Inferior parietal cortex (tissue), 1 donor: ENCODE results near the gene DPRX.

ENCODE experiments used
- DNase-seq: peaks from one replicate; pipeline ENCODE4 v3.0.0-alpha.2; 2016; ENCODE audit errors: extremely low spot score

DPRX gene

GRCh38 chr19:53631949-53632407 is at the start of gene DPRX:
Gene DPRX, plus strand, starts transcription at chr19:53631999. Its CDS starts 108 bp downstream, at chr19:53632107.
- DNase-seq: no peak

GRCh38 chr19:53583181-53583580 is 48.6 kb upstream of the DPRX start:
- DNase-seq: no peak

GRCh38 chr19:53586277-53586691 is 45.5 kb upstream of the DPRX start:
- no peak for DNase-seq

DNA sequence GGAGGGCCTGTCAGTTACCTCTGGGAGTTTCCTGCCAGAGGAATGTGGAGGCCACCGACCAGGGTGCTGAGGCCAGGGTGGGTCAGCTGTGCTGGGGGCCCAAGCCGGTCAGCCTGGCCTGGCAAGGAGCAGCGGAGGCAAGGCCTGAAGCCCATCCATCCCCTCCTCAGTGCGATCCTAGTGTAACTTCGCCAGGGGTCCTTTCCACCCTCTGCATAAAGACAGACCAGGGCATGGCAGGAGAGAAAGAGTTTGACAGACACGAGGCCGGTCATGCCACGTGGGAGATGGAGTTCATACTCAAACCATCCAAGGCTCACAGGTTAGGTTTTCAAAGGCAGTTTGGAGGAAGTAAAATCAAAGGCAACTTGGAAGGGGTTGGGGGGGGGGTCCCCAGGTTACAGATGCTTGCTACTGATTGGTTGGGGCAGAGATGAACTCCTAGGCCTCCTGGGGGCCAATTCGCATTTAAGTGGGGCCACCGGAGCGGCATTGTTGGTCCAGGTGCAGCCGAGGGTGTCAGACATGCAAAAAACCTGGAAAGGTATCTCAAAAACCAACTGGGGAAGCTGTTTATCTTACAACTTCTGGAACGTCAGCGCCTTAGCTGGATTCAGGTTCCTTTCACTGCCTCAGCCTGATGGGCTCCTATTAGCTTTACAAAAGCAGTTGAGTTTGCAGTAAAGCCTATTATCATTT is 36.8 kb upstream of the DPRX start:
- DNase-seq: no peak

GRCh38 chr19:53595510-53595867 is 36.3 kb upstream of the DPRX start:
- no peak for DNase-seq

DNA sequence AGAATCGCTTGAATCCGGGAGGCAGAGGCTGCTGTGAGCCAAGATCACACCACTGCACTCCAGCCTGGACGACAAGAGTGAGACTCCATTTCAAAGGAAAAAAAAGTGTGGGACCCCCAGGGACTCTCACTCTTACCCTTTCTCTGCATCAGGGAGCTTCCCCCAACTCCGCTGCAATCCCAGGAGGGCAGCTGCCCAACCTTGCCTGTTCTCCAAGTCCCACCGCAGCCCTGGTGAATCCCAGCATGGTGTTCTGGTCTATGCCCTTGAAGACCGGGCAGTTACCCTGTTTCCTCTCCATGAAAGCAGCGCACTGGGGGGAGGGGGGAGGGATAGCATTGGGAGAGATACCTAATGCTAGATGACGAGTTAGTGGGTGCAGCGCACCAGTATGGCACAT is 35.7 kb upstream of the DPRX start:
- DNase-seq: no peak

GRCh38 chr19:53597023-53597422 is 34.8 kb upstream of the DPRX start:
- no peak for DNase-seq

DNA sequence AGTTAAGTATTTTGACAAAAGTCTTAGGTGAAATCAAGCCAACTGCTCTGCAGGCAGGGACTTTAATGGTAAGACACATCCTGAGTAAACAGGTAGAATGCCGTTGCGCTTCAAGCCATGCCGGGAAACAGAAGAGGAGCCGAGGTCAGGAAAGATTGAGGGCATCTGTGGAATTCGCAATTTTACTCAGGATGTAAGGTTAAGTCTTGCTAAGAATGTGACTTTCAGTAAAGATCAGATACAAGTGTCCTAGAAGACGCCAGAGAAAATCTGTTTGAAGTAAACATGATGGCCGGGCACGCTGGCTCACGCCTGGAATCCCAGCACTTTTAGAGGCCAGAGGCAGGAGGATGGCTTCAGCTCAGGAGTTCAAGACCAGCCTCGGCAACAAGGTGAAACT is 33.4 kb upstream of the DPRX start:
- DNase-seq: no peak

DNA sequence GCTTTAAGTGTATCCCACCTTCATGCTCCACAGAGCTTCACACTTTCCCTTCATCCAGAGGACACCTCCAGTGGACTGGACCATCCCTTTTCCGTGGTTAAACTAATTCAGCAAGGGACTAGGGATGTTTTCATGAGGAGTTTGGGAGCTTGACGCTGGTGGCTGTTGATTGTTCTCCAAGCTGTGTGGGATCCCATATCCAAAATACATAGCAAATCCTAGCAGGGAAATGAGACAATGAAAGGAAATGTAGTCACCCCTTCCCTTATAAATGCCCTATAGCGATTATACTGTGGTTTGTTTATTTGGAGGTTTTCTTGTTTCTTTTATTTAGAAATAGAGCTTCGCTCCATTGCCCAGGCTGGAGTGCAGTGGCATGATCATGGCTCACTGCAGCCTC is 31.6 kb upstream of the DPRX start:
- DNase-seq: no peak

- DNase-seq: no peak
Observed at GRCh38 chr19:53606031-53606430, 25.8 kb upstream of the DPRX start.

GRCh38 chr19:53608381-53608780 is 23.4 kb upstream of the DPRX start:
- DNase-seq: no peak

GRCh38 chr19:53612762-53613526 is 18.9 kb upstream of the DPRX start:
- no peak for DNase-seq

- no peak for DNase-seq
Observed at GRCh38 chr19:53621885-53622740, 9.7 kb upstream of the DPRX start.

- no peak for DNase-seq
Observed at GRCh38 chr19:53624771-53625545, 6.8 kb upstream of the DPRX start.

DNA sequence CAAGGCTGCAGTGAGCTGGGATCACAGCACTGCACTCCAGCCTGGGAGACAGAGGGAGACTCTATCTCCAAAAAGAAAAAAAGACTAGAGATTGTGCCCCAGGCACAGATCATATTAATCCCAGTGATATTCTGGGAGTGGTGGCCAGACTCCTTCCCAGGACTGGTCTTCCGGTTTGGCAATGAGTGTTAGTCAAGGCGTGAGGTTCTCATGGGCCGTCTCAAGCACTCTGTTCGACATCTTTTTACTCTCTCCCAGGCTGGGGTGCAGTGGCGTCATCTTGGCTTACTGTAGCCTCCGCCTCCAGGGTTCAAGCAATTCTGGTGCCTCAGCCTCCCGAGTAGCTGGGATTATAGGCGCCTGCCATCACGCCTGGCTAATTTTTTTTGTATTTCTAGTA is 5.3 kb upstream of the DPRX start:
- DNase-seq: no peak

GRCh38 chr19:53626976-53627375 is 4.8 kb upstream of the DPRX start:
- no peak for DNase-seq

GRCh38 chr19:53634768-53635167 is 3.0 kb downstream of the DPRX start:
- DNase-seq: no peak

DNA sequence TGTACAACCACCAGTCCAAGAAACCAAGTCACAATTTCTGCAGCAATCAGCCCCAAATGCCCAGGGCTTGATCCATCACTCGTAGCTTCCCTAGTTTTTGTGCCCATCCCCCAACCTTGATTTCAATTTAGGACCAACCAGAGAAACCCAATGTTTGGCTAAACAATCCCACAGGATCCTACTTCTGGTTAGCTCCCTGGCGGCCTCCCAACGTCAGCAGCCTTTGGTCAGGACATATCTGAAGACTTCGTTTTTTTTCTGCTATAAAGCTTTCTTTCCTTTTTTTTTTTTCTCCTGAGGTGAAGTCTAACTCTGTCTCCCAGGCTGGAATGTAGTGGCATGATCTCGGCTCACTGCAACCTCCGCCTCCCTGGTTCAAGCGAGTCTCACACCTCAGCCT is 7.7 kb downstream of the DPRX start:
- no peak for DNase-seq

DNA sequence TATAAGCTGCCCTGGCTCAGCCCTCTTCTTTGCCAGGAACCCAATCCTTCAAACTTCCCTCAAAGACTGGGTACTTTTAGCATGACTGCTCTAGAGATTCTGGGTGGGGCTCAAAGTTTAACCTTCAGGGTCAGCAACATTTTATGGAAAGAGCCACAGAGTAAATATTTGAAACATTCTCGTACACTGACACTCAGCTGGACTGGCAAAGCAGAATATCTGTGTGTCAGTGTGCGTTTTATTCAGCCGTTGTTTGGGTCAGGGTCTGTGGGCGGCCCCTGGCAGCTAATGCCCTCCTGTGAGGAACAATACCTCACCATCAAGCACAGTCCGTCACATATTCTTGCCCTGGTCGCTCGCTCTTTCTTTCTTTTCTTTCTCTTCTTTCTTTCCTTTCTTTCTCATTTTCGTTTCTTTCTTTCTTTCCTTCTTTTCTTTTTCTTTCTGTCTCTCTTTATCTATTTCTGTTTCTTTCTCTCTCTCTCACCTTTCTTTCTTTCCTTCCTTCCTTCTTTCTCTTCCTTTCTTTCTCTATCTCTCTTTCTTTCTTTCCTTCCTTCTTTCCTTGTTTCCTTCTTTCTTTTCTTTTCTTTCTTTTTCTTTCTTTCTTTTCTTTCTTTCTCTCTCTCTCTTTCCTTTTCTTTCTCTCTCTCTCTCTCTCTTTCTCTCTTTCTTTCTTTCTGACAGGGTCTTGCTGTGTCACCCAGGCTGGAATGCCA is 10.7 kb downstream of the DPRX start:
- no peak for DNase-seq

DNA sequence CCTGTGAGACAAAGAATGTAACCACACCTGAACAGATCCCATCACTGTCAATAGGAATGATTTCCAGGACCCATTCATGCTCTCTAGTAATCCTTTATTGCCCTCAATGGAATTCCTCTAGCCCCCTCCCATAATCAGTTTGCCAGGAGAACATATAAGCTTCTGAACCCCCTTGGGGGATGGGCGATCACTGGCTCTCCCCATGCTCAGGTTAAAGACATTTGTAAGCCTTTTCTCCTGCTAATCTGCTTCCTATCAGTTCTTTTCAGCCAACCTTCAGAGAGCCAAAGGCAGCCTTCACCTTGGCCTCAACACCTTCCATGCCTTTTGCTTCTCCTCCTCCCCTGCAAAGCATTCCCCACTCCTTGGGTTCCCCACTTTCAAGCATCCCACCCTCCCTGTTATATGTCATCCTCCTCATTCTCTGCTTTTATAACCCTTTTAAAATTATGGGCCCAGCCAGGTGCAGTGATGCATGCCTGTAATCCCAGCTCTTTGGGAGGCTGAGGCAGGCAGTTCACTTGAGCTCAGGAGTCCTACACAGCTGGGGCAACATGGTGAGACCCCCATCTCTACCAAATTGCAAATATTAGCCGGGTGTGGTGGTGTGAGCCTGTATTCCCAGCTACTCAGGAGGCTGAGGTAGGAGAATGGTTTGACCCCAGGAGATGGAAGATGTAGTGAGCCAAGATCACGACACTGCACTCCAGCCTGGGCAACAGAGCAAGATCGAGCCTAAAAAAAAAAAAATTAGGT is 12.4 kb downstream of the DPRX start:
- DNase-seq: no peak
